22Rv1 (cell line): ENCODE results near the gene SLC12A1.

Experiments
- ZFX ChIP-seq: fragments of 450-650 bp; IDR thresholded peaks from 2 replicates; pipeline ENCODE4 v1.6.1; 2017; ENCODE audit warnings: antibody characterized with exemption, borderline replicate concordance
- TF ChIP-seq, protein P1 (sequence below): fragments of 450-650 bp; IDR thresholded peaks from 2 replicates; pipeline ENCODE4 v1.5.1; 2017; ENCODE audit warnings: mild to moderate bottlenecking

- TF ChIP-seq, protein P1, sequence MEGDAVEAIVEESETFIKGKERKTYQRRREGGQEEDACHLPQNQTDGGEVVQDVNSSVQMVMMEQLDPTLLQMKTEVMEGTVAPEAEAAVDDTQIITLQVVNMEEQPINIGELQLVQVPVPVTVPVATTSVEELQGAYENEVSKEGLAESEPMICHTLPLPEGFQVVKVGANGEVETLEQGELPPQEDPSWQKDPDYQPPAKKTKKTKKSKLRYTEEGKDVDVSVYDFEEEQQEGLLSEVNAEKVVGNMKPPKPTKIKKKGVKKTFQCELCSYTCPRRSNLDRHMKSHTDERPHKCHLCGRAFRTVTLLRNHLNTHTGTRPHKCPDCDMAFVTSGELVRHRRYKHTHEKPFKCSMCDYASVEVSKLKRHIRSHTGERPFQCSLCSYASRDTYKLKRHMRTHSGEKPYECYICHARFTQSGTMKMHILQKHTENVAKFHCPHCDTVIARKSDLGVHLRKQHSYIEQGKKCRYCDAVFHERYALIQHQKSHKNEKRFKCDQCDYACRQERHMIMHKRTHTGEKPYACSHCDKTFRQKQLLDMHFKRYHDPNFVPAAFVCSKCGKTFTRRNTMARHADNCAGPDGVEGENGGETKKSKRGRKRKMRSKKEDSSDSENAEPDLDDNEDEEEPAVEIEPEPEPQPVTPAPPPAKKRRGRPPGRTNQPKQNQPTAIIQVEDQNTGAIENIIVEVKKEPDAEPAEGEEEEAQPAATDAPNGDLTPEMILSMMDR = no peak
- TF ChIP-seq ZFX = no peak
Measured at GRCh38 chr15:48283396-48284145, 77.5 kb downstream of the SLC12A1 start.
